PC-3 (cell line): ENCODE results near the gene CARTPT. TPM values are rescaled to one million over a fixed set of nuclear protein-coding genes. Genes with fewer than 3 reads are reported as not detected.

Experiments
- ATAC-seq: fragments of 200-7000 bp; cut with Tn5 transposase; 2 replicates; pipeline ENCODE4 v1.9.1; 2020; ENCODE audit warnings: mild to moderate bottlenecking, moderate library complexity
- BruUV-seq: library from RNA; stranded (reverse); fragments of 400-500 nt; replicated peaks from 2 replicates; lab custom pipeline; 2021; lab: Mats Ljungman, UMichigan
- CTCF ChIA-PET: fragments of 300-600 bp; sonication (Branson Sonifier 250); formaldehyde crosslinking; loops from one replicate; lab custom pipeline; 2022; ENCODE audit warnings: antibody characterized with exemption; lab: Charles Lee
- POLR2A ChIA-PET: fragments of 300-600 bp; sonication (Branson Sonifier 250); formaldehyde crosslinking; loops from one replicate; lab custom pipeline; 2022; ENCODE audit warnings: antibody characterized with exemption; ENCODE audit not compliant: unreplicated experiment; lab: Charles Lee
- DNase-seq: peaks from one replicate; pipeline ENCODE4 v3.0.0-alpha.2; 2015
- H2AFZ ChIP-seq: fragments of 300-600 bp; sonication (generic); 2 replicates; pipeline ENCODE4 v1.6.0; 2016; ENCODE audit warnings: antibody characterized with exemption, low read length
- H3F3A ChIP-seq: fragments of 300-600 bp; sonication (generic); one replicate; pipeline ENCODE4 v1.6.0; 2017; ENCODE audit warnings: antibody characterized with exemption, low read length, control low read depth, mild to moderate bottlenecking; ENCODE audit not compliant: unreplicated experiment
- H3K27ac ChIP-seq: fragments of 300-600 bp; sonication (generic); 2 replicates; pipeline ENCODE4 v1.5.1; 2016; ENCODE audit warnings: mild to moderate bottlenecking, low read length
- H3K27me3 ChIP-seq: fragments of 300-600 bp; sonication (generic); 2 replicates; pipeline ENCODE4 v1.6.1; 2016; ENCODE audit warnings: low read length, mixed read lengths
- H3K36me3 ChIP-seq: fragments of 300-600 bp; sonication (generic); 2 replicates; pipeline ENCODE4 v1.6.1; 2016; ENCODE audit warnings: low read depth, mixed run types, low read length, mixed read lengths
- H3K4me1 ChIP-seq: fragments of 300-600 bp; sonication (generic); 2 replicates; pipeline ENCODE4 v1.5.1; 2016; ENCODE audit warnings: low read length; ENCODE audit not compliant: insufficient read depth
- H3K4me2 ChIP-seq: fragments of 300-600 bp; sonication (generic); 2 replicates; pipeline ENCODE4 v1.6.0; 2016; ENCODE audit warnings: low read length
- H3K4me3 ChIP-seq: fragments of 300-600 bp; sonication (generic); 2 replicates; pipeline ENCODE4 v1.5.1; 2016; ENCODE audit warnings: mild to moderate bottlenecking, low read length, mixed read lengths
- H3K79me2 ChIP-seq: fragments of 300-600 bp; sonication (generic); 2 replicates; pipeline ENCODE4 v1.6.1; 2017; ENCODE audit warnings: low read length, mixed read lengths
- H3K9ac ChIP-seq: fragments of 300-600 bp; sonication (generic); 2 replicates; pipeline ENCODE4 v1.6.0; 2016; ENCODE audit warnings: mild to moderate bottlenecking, low read length
- H3K9me2 ChIP-seq: fragments of 300-600 bp; sonication (generic); replicated peaks from 2 replicates; pipeline ENCODE4 v1.6.1; 2016; ENCODE audit warnings: mixed run types, low read length, mixed read lengths
- H3K9me3 ChIP-seq: fragments of 300-600 bp; sonication (generic); 2 replicates; pipeline ENCODE4 v1.6.1; 2016; ENCODE audit warnings: low read length, mixed read lengths
- H4K20me1 ChIP-seq: fragments of 300-600 bp; sonication (generic); 2 replicates; pipeline ENCODE4 v1.6.1; 2016; ENCODE audit warnings: low read length, mixed read lengths
- EZH2 ChIP-seq: fragments of 300-600 bp; sonication (generic); IDR thresholded peaks from one replicate; pipeline ENCODE4 v1.6.1; 2017; ENCODE audit warnings: antibody characterized with exemption, mild to moderate bottlenecking, low read length; ENCODE audit not compliant: unreplicated experiment
- EZH2phosphoT487 ChIP-seq: fragments of 300-600 bp; sonication (generic); IDR thresholded peaks from 2 replicates; pipeline ENCODE4 v1.6.1; 2018; ENCODE audit warnings: mild to moderate bottlenecking, antibody characterized with exemption, low read length, borderline replicate concordance
- intact Hi-C: fragments of 100-400 bp; cut with micrococcal nuclease; formaldehyde crosslinking; loops from 2 replicates; pipeline ENCODE4 v1.9.0; 2023
- total RNA-seq: library from RNA; depleted of rRNA; stranded (reverse); fragments of >200 nt; gene quantifications from 2 replicates; pipeline ENCODE4 v1.2.3, GENCODE V29; 2014
- TF ChIP-seq, protein P1 (sequence below): fragments of 300-600 bp; sonication (generic); conservative IDR thresholded peaks from 2 replicates; pipeline ENCODE4 v1.5.1; 2017; ENCODE audit warnings: antibody characterized with exemption, low read depth, mild to moderate bottlenecking, low read length

Gene CARTPT
- total RNA-seq, 1 experiment from 2014 or later = not detected

DNA sequence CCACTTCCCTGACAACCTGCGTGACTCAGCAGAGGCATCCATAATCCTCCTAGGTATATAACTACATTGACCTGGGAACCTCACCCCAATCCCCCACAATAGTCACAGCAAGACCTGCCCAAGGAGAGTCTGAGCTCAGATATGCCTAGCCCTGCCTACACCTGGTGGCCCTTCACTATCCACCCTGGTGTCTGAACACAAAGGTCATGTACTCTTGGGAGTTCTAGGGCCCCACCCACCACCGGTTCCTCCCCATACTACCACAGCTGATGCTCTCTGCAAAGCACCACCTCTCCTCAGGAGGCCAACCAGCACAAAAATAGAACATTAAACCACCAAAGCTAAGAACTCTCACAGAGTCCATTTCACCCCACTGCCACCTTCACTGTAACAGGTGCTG, 34.8 kb upstream of the CARTPT start:
- DNase-seq = no peak
- ATAC-seq = no peak
- Histone ChIP-seq H3K4me3 (no peak overlapping the region), H3K9me2 (no peaks in the 10 kb centered on the region), H4K20me1 (no peaks in the 10 kb centered on the region), H2AFZ (no peak overlapping the region), H3K9me3 (no peaks in the 10 kb centered on the region), H3F3A (no peaks in the 10 kb centered on the region), H3K36me3 (no peaks in the 10 kb centered on the region), H3K27me3 (peaks cover 14% of the 10 kb centered on the region; the same call in 1 of the 2 replicates), H3K79me2 (no peaks in the 10 kb centered on the region), H3K27ac (no peak overlapping the region), H3K9ac (no peak overlapping the region), H3K4me1 (no peaks in the 10 kb centered on the region), H3K4me2 (no peak overlapping the region)
- ChIA-PET POLR2A (no interaction called here), CTCF (no interaction called here)
- TF ChIP-seq, protein P1, sequence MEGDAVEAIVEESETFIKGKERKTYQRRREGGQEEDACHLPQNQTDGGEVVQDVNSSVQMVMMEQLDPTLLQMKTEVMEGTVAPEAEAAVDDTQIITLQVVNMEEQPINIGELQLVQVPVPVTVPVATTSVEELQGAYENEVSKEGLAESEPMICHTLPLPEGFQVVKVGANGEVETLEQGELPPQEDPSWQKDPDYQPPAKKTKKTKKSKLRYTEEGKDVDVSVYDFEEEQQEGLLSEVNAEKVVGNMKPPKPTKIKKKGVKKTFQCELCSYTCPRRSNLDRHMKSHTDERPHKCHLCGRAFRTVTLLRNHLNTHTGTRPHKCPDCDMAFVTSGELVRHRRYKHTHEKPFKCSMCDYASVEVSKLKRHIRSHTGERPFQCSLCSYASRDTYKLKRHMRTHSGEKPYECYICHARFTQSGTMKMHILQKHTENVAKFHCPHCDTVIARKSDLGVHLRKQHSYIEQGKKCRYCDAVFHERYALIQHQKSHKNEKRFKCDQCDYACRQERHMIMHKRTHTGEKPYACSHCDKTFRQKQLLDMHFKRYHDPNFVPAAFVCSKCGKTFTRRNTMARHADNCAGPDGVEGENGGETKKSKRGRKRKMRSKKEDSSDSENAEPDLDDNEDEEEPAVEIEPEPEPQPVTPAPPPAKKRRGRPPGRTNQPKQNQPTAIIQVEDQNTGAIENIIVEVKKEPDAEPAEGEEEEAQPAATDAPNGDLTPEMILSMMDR = no peak
- TF ChIP-seq EZH2phosphoT487 (no peak), EZH2 (no peak)
- no TSS peak for BruUV-seq
- intact Hi-C loops = no loop called here

DNA sequence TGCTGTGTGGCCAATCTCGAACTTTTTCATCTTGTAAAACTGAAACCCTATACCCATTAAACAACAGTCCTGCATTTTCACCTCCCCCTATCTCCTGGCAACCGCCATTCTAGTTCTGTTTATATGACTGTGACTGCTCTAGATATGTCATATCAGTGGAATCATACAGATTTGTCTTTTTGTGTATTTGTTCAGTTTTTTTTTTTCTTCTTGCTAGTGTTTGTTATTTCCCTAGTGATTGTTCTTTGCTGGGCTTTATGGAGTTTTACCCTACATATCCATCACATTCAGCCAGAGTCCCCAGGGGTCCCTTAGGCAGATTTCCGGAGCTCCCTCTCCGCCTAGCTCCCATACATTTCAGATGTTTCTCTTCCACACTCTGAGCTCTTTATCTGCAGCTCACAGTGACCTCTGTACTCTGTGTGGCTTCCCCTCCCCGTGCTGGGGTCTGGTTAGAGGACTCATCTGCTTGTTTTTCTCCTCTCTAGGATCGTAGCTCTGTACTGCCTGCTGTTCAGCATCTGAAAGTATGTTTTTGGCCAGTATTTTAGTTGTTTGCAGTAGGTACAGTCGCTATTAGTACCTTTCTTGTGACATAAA, 25.1 kb upstream of the CARTPT start:
- H3K36me3 ChIP-seq = no peaks in the 10 kb centered on the region
- no peak for TF ChIP-seq EZH2
- TF ChIP-seq EZH2phosphoT487 = no peak
- TF ChIP-seq, protein P1 = no peak
- no peaks in the 10 kb centered on the region for H3K79me2 ChIP-seq
- DNase-seq (no peak), ATAC-seq (no peak)
- POLR2A ChIA-PET = no interaction called here
- no peak overlapping the region; the same call in 1 of the 2 replicates for H2AFZ ChIP-seq
- no peaks in the 10 kb centered on the region for H3K4me1 ChIP-seq
- H3K27ac ChIP-seq = no peak overlapping the region
- H3K9me3 ChIP-seq = no peaks in the 10 kb centered on the region
- no peak overlapping the region for H3K9ac ChIP-seq
- H3K9me2 ChIP-seq = no peaks in the 10 kb centered on the region
- intact Hi-C loops = no loop called here
- CTCF ChIA-PET = no interaction called here
- no peaks in the 10 kb centered on the region for H3F3A ChIP-seq
- BruUV-seq = no TSS peak
- no peak overlapping the region for H3K4me3 ChIP-seq
- H3K27me3 ChIP-seq = peaks cover 6% of the 10 kb centered on the region; the same call in 1 of the 2 replicates
- H3K4me2 ChIP-seq = no peak overlapping the region
- H4K20me1 ChIP-seq = no peaks in the 10 kb centered on the region

DNA sequence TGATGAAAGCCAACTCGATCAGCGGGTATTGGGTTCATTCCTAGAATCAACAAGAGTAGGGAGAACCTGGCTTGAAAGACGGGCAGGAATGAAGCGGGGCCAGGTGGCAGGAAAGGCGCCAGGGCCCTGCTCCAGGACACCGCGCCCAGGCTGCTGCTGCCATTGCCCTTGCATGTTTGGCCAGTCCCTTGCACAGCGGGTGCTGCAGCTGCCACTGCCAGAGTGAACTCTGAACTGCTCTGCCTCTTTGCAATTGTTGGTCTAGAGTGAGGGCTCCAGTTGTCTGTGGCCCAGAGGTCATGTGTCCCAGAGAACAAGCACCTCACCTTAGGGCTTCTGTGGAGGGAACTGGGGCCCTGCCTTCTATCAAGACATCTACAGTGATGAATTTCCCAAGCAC, 24.0 kb upstream of the CARTPT start:
- Histone ChIP-seq H3K27me3 (0 out of 2 replicates have a peak, but pooled peaks cover 2% of the 10 kb centered on the region), H3F3A (no peaks in the 10 kb centered on the region), H3K4me1 (no peaks in the 10 kb centered on the region), H3K79me2 (no peaks in the 10 kb centered on the region), H3K9me3 (no peaks in the 10 kb centered on the region), H3K4me3 (no peak overlapping the region), H3K9ac (no peak overlapping the region), H3K9me2 (no peaks in the 10 kb centered on the region), H4K20me1 (no peaks in the 10 kb centered on the region), H2AFZ (no peak overlapping the region), H3K36me3 (no peaks in the 10 kb centered on the region), H3K27ac (no peak overlapping the region), H3K4me2 (no peak overlapping the region)
- no peak for ATAC-seq
- ChIA-PET POLR2A (no interaction called here), CTCF (no interaction called here)
- DNase-seq = no peak
- intact Hi-C loops = no loop called here
- BruUV-seq = no TSS peak
- TF ChIP-seq EZH2 = no peak
- TF ChIP-seq EZH2phosphoT487 = no peak
- TF ChIP-seq, protein P1 = no peak
